Endodermal cell (in vitro differentiated cells): Measurements from ENCODE around the gene HIBADH. TPM values are rescaled to one million over a fixed set of nuclear protein-coding genes. Genes with fewer than 3 reads are reported as not detected.
"Not testable (repeated sequence)": the region's sequence is repeated elsewhere in the genome, so short reads cannot be mapped to it uniquely, and the experiment has no call there.

Experiments
- DNase-seq: peaks from one replicate; pipeline ENCODE4 v3.0.0-alpha.2; 2017
- H3K27ac ChIP-seq: 2 replicates; pipeline ENCODE4 v1.5.1; 2013; ENCODE audit warnings: mild to moderate bottlenecking, low read depth, low read length, moderate library complexity
- H3K27me3 ChIP-seq: 2 replicates; pipeline ENCODE4 v1.6.1; 2013; ENCODE audit warnings: mild to moderate bottlenecking, low read length, moderate library complexity; ENCODE audit not compliant: insufficient read depth, control insufficient read depth, poor library complexity, severe bottlenecking
- H3K36me3 ChIP-seq: 2 replicates; pipeline ENCODE4 v1.7.0; 2013; ENCODE audit warnings: mild to moderate bottlenecking, low read length, moderate library complexity; ENCODE audit not compliant: control insufficient read depth, insufficient read depth
- H3K4me1 ChIP-seq: one replicate; pipeline ENCODE4 v1.7.0; 2013; ENCODE audit warnings: low read length; ENCODE audit not compliant: control insufficient read depth, insufficient read depth
- H3K4me3 ChIP-seq: 2 replicates; pipeline ENCODE4 v1.5.1; 2013; ENCODE audit warnings: mild to moderate bottlenecking, low read length, moderate library complexity
- H3K9ac ChIP-seq: 2 replicates; pipeline ENCODE4 v1.6.1; 2013; ENCODE audit warnings: mild to moderate bottlenecking, low read length, moderate library complexity; ENCODE audit not compliant: poor library complexity, severe bottlenecking; ENCODE audit errors: extremely low read depth
- H3K9me3 ChIP-seq: 2 replicates; pipeline ENCODE4 v1.6.1; 2013; ENCODE audit warnings: mild to moderate bottlenecking, low read length, moderate library complexity; ENCODE audit not compliant: control insufficient read depth
- H3K27ac Mint-ChIP-seq: 2 replicates; pipeline ENCODE4 v1.8.0; 2020; ENCODE audit warnings: mixed read lengths
- H3K27me3 Mint-ChIP-seq: 2 replicates; pipeline ENCODE4 v1.8.0; 2021; ENCODE audit warnings: mild to moderate bottlenecking, mixed read lengths; ENCODE audit not compliant: insufficient read depth
- H3K36me3 Mint-ChIP-seq: 2 replicates; pipeline ENCODE4 v1.8.0; 2020; ENCODE audit warnings: low read depth, mixed read lengths
- H3K4me1 Mint-ChIP-seq: 2 replicates; pipeline ENCODE4 v1.8.0; 2020; ENCODE audit warnings: mixed read lengths
- H3K4me3 Mint-ChIP-seq: 2 replicates; pipeline ENCODE4 v1.8.0; 2020; ENCODE audit warnings: mild to moderate bottlenecking, moderate library complexity, mixed read lengths
- H3K9me3 Mint-ChIP-seq: 2 replicates; pipeline ENCODE4 v1.8.0; 2020; ENCODE audit warnings: mild to moderate bottlenecking, mixed read lengths
- WGBS, 2 experiments: methylation state at CpG; one replicate each; pipeline versions ENCODE4 v1.1.5 to v1.1.7; 2013; ENCODE audit warnings: missing lambda C conversion rate in 2 of 2, mixed read lengths in 1 of 2; ENCODE audit not compliant: insufficient coverage in 1 of 2, insufficient read length in 1 of 2; 5-methylcytosine and 5-hydroxymethylcytosine counted together
- total RNA-seq, 2 donors: library from RNA; stranded (reverse); fragmentation: NEBNext Ultra II Directional in 1 of 2; extraction: Animal tissue kit (Norgen Biotek cat#: 25700) in 1 of 2; gene quantifications; 2 replicates in 1 of 2; 3 replicates in 1 of 2; pipeline ENCODE4 v1.2.1, GENCODE V29; 2021
- TF ChIP-seq, protein P1 (sequence below): fragments of 200-600 bp; sonication (generic); conservative IDR thresholded peaks from 2 replicates; pipeline ENCODE4 v1.5.0; 2021; ENCODE audit warnings: antibody characterized with exemption, mild to moderate bottlenecking

Gene HIBADH
- total RNA-seq, 2 donors from 2014 or later, result 48.3 to 78.1 TPM

DNA sequence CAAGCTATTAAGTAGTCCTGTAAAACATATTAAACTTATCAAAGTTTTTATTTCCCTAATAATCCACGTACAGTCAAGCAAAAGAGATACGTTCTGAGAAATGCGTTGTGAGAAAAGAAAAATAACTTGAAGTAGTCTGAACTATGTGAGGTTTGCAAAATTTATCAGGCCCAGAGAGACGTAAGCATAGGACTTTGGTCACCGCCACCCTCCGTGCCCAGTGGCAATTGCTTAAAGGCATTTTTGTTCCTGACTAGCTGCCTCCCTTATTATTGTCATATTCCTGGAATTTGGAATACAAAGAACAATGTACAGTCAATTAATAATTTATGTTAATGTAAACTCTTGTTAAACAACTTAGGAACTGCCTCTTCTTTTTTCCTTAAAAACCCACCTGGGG lies 22.8 kb downstream of the HIBADH start:
- TF ChIP-seq, protein P1, sequence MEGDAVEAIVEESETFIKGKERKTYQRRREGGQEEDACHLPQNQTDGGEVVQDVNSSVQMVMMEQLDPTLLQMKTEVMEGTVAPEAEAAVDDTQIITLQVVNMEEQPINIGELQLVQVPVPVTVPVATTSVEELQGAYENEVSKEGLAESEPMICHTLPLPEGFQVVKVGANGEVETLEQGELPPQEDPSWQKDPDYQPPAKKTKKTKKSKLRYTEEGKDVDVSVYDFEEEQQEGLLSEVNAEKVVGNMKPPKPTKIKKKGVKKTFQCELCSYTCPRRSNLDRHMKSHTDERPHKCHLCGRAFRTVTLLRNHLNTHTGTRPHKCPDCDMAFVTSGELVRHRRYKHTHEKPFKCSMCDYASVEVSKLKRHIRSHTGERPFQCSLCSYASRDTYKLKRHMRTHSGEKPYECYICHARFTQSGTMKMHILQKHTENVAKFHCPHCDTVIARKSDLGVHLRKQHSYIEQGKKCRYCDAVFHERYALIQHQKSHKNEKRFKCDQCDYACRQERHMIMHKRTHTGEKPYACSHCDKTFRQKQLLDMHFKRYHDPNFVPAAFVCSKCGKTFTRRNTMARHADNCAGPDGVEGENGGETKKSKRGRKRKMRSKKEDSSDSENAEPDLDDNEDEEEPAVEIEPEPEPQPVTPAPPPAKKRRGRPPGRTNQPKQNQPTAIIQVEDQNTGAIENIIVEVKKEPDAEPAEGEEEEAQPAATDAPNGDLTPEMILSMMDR, result no peak
- Histone ChIP-seq H3K9ac (no peak overlapping the region), H3K4me3 (no peak overlapping the region), H3K27me3 (no peaks in the 10 kb centered on the region), H3K4me1 (peaks cover 9% of the 10 kb centered on the region), H3K36me3 (peaks cover 5% of the 10 kb centered on the region), H3K9me3 (no peaks in the 10 kb centered on the region), H3K27ac (no peak overlapping the region)
- Mint-ChIP-seq H3K27ac (no peak overlapping the region), H3K27me3 (no peaks in the 10 kb centered on the region), H3K4me3 (no peak overlapping the region), H3K4me1 (peaks cover 47% of the 10 kb centered on the region), H3K36me3 (peaks cover 37% of the 10 kb centered on the region), H3K9me3 (peaks cover 2% of the 10 kb centered on the region)
- WGBS, 2 experiments, result 96 to 97% methylated on average over 6 of the region's 6 CpGs
- DNase-seq, result no peak

DNA sequence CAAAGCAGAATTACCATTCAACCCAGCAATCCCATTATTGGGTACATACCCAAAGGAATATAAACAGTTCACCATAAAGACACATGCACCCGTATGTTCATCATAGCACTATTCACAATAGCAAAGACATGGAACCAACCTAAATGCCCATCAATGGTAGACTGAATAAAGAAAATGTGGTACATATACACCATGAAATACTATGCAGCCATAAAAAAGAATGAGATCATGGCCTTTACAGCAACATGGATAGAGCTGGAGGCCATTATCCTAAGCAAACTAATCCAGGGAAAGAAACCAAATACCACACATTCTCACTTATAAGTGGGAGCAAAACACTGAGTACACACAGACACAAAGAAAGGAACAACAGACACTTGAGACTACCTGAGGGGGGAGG lies 23.6 kb downstream of the HIBADH start:
- not testable (repeated sequence) for H3K27ac Mint-ChIP-seq, H3K9me3 ChIP-seq, H3K9ac ChIP-seq, H3K36me3 ChIP-seq, H3K27ac ChIP-seq, DNase-seq, H3K4me3 ChIP-seq, H3K4me1 ChIP-seq, H3K9me3 Mint-ChIP-seq, H3K27me3 Mint-ChIP-seq, H3K27me3 ChIP-seq, H3K4me3 Mint-ChIP-seq
- WGBS, 2 experiments, result 100% methylated on average over 1 of the region's 1 CpG; no CpG with 5 or more reads in 1 of the 2 experiments
- peaks cover 54% of the 10 kb centered on the region for H3K4me1 Mint-ChIP-seq
- peaks cover 37% of the 10 kb centered on the region for H3K36me3 Mint-ChIP-seq

DNA sequence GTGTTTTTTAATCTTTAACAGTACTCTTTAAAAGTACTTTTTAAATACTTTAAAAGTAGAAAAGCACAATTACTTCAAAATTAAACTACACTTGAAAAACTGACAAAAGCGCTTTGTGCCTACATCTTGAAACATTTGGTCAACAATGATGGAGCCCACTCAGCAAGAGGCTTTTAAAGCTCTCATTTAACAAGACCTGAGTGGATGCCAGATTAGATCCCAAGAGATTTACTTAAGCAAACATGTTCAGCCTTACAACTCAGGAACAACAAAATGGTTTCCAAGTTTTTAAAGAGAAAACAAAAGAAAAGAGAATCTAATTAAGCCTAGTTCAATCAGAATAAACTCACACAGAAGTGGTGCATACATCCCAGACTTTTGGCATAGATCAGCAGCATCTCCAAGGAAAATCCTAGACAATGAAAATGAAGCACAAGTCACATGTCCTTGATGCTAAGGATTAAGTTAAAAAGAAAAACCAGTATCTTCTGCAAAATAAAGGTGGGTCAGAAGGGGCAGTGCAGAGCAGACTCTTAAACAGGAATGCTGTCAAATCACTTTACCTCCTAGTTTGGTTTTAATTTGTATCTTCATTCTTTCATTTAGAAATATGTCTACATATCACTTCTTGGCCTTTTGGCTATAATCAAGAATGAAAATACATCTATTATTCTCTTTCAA lies 26.2 kb downstream of the HIBADH start:
- H3K27ac ChIP-seq, result peak overlapping the region; percentile 11
- H3K4me3 ChIP-seq, result no peak overlapping the region
- no peak for DNase-seq
- no peak overlapping the region for H3K9ac ChIP-seq
- 82 to 100% methylated on average over 1 of the region's 1 CpG for WGBS, 2 experiments
- peak overlapping the region; percentile 2 for H3K4me3 Mint-ChIP-seq
- no peaks in the 10 kb centered on the region for H3K27me3 Mint-ChIP-seq
- no peaks in the 10 kb centered on the region for H3K36me3 ChIP-seq
- no peaks in the 10 kb centered on the region for H3K27me3 ChIP-seq
- H3K4me1 ChIP-seq, result peaks cover 9% of the 10 kb centered on the region
- H3K27ac Mint-ChIP-seq, result peak overlapping the region; percentile 81
- peaks cover 33% of the 10 kb centered on the region for H3K36me3 Mint-ChIP-seq
- peaks cover 2% of the 10 kb centered on the region for H3K9me3 Mint-ChIP-seq
- peaks cover 57% of the 10 kb centered on the region for H3K4me1 Mint-ChIP-seq
- TF ChIP-seq, protein P1, result peak; percentile 65
- H3K9me3 ChIP-seq, result no peaks in the 10 kb centered on the region
